ENCODE measurements around the gene CAGE1.

- TF ChIP-seq CTCF (IDR thresholded peaks at IDR 0.05; ENCODE audit: low read depth, low read length) (no peak), EZH2phosphoT487 (IDR thresholded peaks at IDR 0.05; ENCODE audit: low read depth) (no peak)
Measured at GRCh38 chr6:7373739-7374138, 15.8 kb downstream of the CAGE1 start.
